C4-2B (cell line): Measurements from ENCODE around the gene SYT8.
A peak's percentile ranks its signal among the peaks of the same experiment; 100 is the strongest.

Experiments
- H3K27ac ChIP-seq: fragments of 450-650 bp; 2 replicates; pipeline ENCODE4 v1.5.1; 2017
- CTCF ChIP-seq: fragments of 450-650 bp; conservative IDR thresholded peaks from 2 replicates; pipeline ENCODE4 v1.5.1; 2017; ENCODE audit warnings: mild to moderate bottlenecking
- ZFX ChIP-seq: fragments of 450-650 bp; IDR thresholded peaks from 2 replicates; pipeline ENCODE4 v1.6.1; 2017

Gene SYT8

GRCh38 chr11:1830322-1831223, 4.2 kb upstream of the SYT8 start:
- no peak overlapping the region for H3K27ac ChIP-seq
- TF ChIP-seq CTCF, result no peak

GRCh38 chr11:1831338-1832210, 3.2 kb upstream of the SYT8 start:
- TF ChIP-seq CTCF, result no peak
- TF ChIP-seq ZFX, result no peak
- no peak overlapping the region for H3K27ac ChIP-seq

- no peak overlapping the region for H3K27ac ChIP-seq
- TF ChIP-seq ZFX (no peak), CTCF (peak; percentile 97)
Observed at GRCh38 chr11:1832211-1832919, 2.4 kb upstream of the SYT8 start.

- TF ChIP-seq ZFX (no peak), CTCF (0 out of 2 replicates have a peak, but pooled peaks have one; percentile 54)
Observed at GRCh38 chr11:1832920-1833295, 1.9 kb upstream of the SYT8 start.

GRCh38 chr11:1834062-1834610, 654 bp upstream of the SYT8 start:
- TF ChIP-seq ZFX (no peak), CTCF (no peak)
- no peak overlapping the region for H3K27ac ChIP-seq

More at GRCh38 chr11:1832920-1833295, 1.9 kb upstream of the SYT8 start:
- no peak overlapping the region for H3K27ac ChIP-seq

- TF ChIP-seq CTCF, result no peak
- no peak for TF ChIP-seq ZFX
- no peak overlapping the region for H3K27ac ChIP-seq
Observed at GRCh38 chr11:1835671-1836010, 851 bp downstream of the SYT8 start.
